Left ventricle myocardium inferior (tissue), 1 donor: ENCODE results near the gene CNN1. TPM values are rescaled to one million over a fixed set of nuclear protein-coding genes. Genes with fewer than 3 reads are reported as not detected.
A peak's percentile ranks its signal among the peaks of the same experiment; 100 is the strongest.

Experiments used
- DNase-seq: peaks from one replicate; pipeline ENCODE4 v3.0.0-alpha.2; 2020
- H3K27ac ChIP-seq: fragments of 200-600 bp; replicated peaks from 2 replicates; pipeline ENCODE4 v1.8.0; 2021
- H3K27me3 ChIP-seq: fragments of 200-600 bp; 2 replicates; pipeline ENCODE4 v1.8.0; 2021; ENCODE audit warnings: low read depth
- H3K36me3 ChIP-seq: fragments of 200-600 bp; 2 replicates; pipeline ENCODE4 v1.8.0; 2021
- H3K4me1 ChIP-seq: fragments of 200-600 bp; 2 replicates; pipeline ENCODE4 v1.8.0; 2021
- H3K4me3 ChIP-seq: fragments of 200-600 bp; 2 replicates; pipeline ENCODE4 v1.8.0; 2021; ENCODE audit warnings: mild to moderate bottlenecking, moderate library complexity
- H3K9me3 ChIP-seq: fragments of 200-600 bp; replicated peaks from 2 replicates; pipeline ENCODE4 v1.8.0; 2021
- CTCF ChIP-seq: fragments of 200-600 bp; IDR thresholded peaks from 2 replicates; pipeline ENCODE4 v1.8.0; 2021; ENCODE audit warnings: antibody characterized with exemption, mild to moderate bottlenecking, borderline replicate concordance
- intact Hi-C: fragments of 100-400 bp; cut with micrococcal nuclease; formaldehyde crosslinking; loops from one replicate; pipeline ENCODE4 v1.11.0; 2022
- total RNA-seq: library from RNA; stranded (reverse); fragmentation: NEBNext Ultra II Directional; extraction: Animal tissue kit (Norgen Biotek cat#: 25700); gene quantifications from one replicate; pipeline ENCODE4 v1.2.1, GENCODE V29; 2021
- donor health status: DM: no; HTN: yes; CAD: no; lungs with severe emphysema.

The CNN1 gene
- total RNA-seq, 1 donor from 2014 or later = 133 TPM

- Histone ChIP-seq H3K9me3 (no peaks in the 10 kb centered on the region), H3K36me3 (peaks cover 52% of the 10 kb centered on the region), H3K27ac (no peak overlapping the region), H3K27me3 (no peaks in the 10 kb centered on the region), H3K4me1 (no peaks in the 10 kb centered on the region), H3K4me3 (no peak overlapping the region)
- intact Hi-C loops = no loop called here
- peak; percentile 64 for DNase-seq
- peak; percentile 68 for TF ChIP-seq CTCF
These were observed 42.1 kb upstream of the CNN1 start for GRCh38 chr19:11496391-11497163.

GRCh38 chr19:11499220-11499726, 39.4 kb upstream of the CNN1 start:
- no peak overlapping the region for H3K27ac ChIP-seq
- H3K4me3 ChIP-seq = no peak overlapping the region
- no peaks in the 10 kb centered on the region for H3K4me1 ChIP-seq
- intact Hi-C loops = no loop called here
- H3K36me3 ChIP-seq = peaks cover 29% of the 10 kb centered on the region
- no peaks in the 10 kb centered on the region for H3K9me3 ChIP-seq
- no peak for TF ChIP-seq CTCF
- no peaks in the 10 kb centered on the region for H3K27me3 ChIP-seq
- DNase-seq = no peak

- no peak for TF ChIP-seq CTCF
- intact Hi-C loops = no loop called here
- no peak overlapping the region for H3K27ac ChIP-seq
These were observed 38.7 kb upstream of the CNN1 start for GRCh38 chr19:11499890-11500420.

GRCh38 chr19:11504502-11505031, 34.1 kb upstream of the CNN1 start:
- no peaks in the 10 kb centered on the region for H3K27me3 ChIP-seq
- no peaks in the 10 kb centered on the region for H3K9me3 ChIP-seq
- H3K36me3 ChIP-seq = no peaks in the 10 kb centered on the region
- peak overlapping the region; percentile 83 for H3K4me3 ChIP-seq
- DNase-seq = no peak
- H3K4me1 ChIP-seq = peaks cover 17% of the 10 kb centered on the region
- intact Hi-C loops = no loop called here
- TF ChIP-seq CTCF = no peak
- peak overlapping the region; percentile 96 for H3K27ac ChIP-seq

More at GRCh38 chr19:11499890-11500420, 38.7 kb upstream of the CNN1 start:
- DNase-seq = no peak
- Histone ChIP-seq H3K36me3 (peaks cover 23% of the 10 kb centered on the region), H3K27me3 (no peaks in the 10 kb centered on the region), H3K4me1 (peaks cover 6% of the 10 kb centered on the region), H3K4me3 (no peak overlapping the region), H3K9me3 (no peaks in the 10 kb centered on the region)

- Histone ChIP-seq H3K27ac (peak overlapping the region; percentile 96), H3K36me3 (peaks cover 3% of the 10 kb centered on the region), H3K4me1 (peaks cover 17% of the 10 kb centered on the region), H3K4me3 (peak overlapping the region; percentile 83), H3K9me3 (no peaks in the 10 kb centered on the region), H3K27me3 (no peaks in the 10 kb centered on the region)
- DNase-seq = peak; percentile 98
- intact Hi-C loops = no loop called here
- no peak for TF ChIP-seq CTCF
These were observed 33.6 kb upstream of the CNN1 start for GRCh38 chr19:11505032-11505503.
